Measurements from ENCODE around the gene STAB2. TPM values are rescaled to one million over a fixed set of nuclear protein-coding genes. Genes with fewer than 3 reads are reported as not detected.
A peak's percentile ranks its signal among the peaks of the same experiment; 100 is the strongest.

The STAB2 gene
- total RNA-seq, 1 experiment from 2014 or later: not detected

DNA sequence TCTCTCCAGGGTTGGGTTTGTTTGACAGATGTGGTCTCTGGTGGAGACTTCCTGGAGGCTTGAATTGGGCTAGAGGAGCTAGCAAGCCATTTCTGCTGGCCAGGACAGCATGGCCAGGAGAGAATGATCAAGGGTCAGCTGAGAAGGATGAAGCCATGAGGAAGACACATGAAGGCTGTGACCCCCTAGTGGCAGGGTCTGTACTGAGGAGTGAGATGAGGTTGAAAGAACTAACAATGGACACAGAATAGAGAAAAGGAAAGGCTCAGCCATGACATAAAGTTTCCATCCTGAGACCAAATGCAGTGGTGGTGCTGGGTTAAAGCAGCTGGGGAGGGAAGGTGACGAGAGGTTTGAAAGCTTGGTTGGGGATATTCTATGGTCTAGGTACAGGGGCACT, 164.1 kb downstream of the STAB2 start:
- DNase-seq (ENCODE audit: low read depth): no peak
- in situ Hi-C loops (cut with HindIII; ENCODE audit: low pct_unique_long_range_greater_than_20kb, low sequenced_read_pairs): no loop called here

DNA sequence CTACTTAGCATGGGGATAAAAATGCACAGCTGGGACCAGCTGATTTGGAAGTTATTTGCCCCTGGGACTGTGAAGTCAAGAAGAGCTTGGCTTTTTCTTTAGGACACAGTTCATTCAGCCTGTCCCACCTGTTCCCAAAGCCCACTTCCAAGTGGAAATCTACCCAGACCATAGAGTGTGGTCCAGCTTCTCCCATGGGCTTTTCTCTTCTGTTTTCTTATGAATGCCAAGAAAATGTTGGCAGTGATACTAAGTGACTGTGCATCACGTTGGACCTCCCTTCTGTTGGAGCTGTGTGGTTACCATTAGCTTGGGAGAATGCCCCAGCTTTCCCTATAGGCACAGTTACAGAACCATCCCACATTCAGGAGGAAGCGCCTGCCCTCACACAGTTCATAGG, 164.5 kb downstream of the STAB2 start:
- in situ Hi-C loops (cut with HindIII; ENCODE audit: low pct_unique_long_range_greater_than_20kb, low sequenced_read_pairs): no loop called here

DNA sequence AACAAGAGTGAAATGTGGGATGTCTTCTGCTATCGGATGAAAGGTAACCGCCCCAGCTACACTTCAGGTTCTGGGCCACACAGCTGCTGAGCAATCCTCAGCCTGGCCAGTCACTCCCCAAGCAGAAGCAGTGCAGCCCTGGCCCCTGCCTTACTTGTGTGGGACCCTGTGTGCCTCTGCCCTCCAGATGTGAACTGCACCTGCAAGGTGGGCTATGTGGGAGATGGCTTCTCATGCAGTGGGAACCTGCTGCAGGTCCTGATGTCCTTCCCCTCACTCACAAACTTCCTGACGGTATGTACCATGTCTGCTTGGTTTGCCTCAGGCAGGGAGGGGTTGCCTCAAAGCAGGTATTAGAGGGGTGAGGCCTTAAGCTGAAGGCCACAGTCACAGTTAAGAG, 168.4 kb downstream of the STAB2 start:
- no peak for DNase-seq (ENCODE audit: low read depth)
- in situ Hi-C loops (cut with HindIII; ENCODE audit: low pct_unique_long_range_greater_than_20kb, low sequenced_read_pairs): no loop called here

More for the DNA sequence above, 164.5 kb downstream of the STAB2 start:
- no peak for DNase-seq (ENCODE audit: low read depth)

DNA sequence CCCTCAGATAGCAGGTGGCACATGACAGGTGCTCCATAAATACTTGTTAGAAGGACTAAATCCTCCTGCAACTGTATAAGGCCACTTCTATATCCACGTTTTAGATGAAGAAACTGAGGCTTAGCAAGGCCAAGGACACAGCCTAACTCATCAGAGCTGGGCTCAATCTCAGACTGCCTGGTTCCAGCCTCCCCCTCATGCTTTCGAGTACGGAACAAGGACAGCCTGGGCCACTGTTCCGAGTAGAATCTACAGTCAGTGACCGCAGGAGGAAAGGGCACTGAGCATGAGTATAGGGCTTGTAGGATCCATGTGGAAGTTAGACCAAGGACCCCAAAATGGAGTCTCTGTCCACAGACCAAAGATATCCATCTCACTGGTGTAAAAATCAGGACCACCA, 169.4 kb downstream of the STAB2 start:
- DNase-seq (ENCODE audit: low read depth): no peak
- in situ Hi-C loops (cut with HindIII; ENCODE audit: low pct_unique_long_range_greater_than_20kb, low sequenced_read_pairs): no loop called here

DNA sequence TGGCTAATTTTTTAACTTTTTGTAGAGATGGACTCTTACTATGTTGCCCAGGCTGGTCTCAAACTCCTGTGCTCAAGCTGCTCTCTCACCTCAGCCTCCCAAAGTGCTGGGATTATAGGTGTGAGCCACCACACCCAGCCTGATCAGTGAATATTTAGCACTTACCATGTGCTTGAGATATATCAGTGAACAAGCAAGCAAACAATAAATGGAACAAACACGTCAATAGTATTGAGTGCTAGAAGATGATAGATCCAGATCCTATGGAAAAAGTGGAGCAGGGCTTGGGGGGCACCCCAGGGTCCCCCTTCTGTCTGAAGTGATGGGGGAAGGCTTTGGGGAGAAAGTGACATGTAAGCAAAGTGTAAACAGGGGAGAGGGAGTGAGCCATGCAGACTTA, 170.2 kb downstream of the STAB2 start:
- in situ Hi-C loops (cut with HindIII; ENCODE audit: low pct_unique_long_range_greater_than_20kb, low sequenced_read_pairs): no loop called here

DNA sequence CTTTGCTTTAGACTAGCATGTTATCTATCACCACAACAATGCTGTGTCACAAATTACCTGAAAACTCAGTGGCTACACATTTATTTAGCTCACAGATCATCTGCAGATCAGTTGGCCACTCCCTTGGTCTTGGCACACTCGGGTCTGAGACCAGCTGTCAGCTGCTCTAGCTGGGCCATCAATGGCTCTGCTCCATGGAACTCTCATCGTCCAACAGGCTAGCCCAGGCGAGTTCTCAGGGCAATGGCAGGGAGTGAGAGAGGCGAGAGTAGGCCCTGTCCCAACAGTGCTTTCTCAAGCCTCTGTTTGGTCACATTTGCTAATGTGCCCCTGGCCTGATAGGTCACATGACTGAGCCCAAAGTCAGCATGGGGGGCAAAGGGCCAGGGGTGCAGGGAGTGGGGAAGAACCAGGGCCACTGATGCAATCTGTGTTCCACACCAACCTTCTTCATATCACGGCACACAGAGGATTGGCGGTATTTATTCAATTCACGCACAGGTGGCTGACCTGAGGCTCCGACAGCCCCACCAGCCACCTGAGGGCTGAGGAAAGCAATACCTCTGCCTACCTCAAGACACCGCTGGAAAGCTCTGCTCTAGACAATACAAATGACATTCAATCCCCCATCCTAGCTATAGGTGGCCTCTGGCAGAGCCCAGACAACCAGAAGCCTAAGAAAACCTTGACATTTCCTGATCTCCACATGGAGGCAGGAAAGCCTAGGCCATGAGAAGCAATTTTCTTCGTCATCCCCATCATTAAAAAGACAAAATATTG, 171.4 kb downstream of the STAB2 start:
- in situ Hi-C loops (cut with HindIII; ENCODE audit: low pct_unique_long_range_greater_than_20kb, low sequenced_read_pairs): no loop called here
- DNase-seq (ENCODE audit: low read depth): no peak

More for the DNA sequence above, 170.2 kb downstream of the STAB2 start:
- no peak for DNase-seq (ENCODE audit: low read depth)

DNA sequence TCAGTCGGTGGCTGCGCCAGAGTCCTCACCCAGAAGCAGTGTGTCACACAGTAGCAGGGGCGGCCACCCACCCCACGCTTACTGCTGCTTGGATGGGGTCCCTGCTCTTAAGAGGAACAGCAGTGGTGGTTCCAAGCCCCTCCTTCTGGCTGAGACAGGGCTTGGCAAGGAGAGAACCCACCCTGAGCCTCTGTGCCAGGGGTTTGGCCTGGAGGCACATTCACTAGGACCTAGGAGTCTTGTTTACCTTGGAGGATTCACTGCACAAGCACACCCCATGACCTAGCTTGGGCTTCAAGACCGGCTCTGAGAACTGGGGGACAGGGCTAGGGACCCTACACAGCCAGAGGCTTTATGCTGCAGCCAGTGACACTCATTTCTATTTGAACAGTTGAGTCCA, 175.4 kb downstream of the STAB2 start:
- DNase-seq (ENCODE audit: low read depth): no peak
- in situ Hi-C loops (cut with HindIII; ENCODE audit: low pct_unique_long_range_greater_than_20kb, low sequenced_read_pairs): no loop called here

DNA sequence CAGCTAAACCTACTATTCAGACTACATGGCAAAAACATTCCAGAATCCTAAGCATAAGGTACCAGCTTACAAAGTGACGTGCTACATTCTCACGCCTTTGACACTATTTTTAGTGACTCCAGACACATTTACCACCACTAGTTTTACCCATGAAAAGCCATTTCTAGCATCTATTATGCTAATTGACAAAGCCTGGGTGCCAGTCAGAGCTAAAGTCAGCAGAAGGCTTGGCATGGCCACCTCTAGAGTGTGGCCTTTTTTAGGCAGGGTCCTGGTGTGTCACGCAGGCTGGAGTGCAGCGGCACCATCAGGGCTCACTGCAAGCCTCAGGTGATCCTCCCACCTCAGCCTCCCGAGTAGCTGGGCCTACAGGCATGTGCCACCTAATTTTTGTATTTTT, 178.2 kb downstream of the STAB2 start:
- no peak for DNase-seq (ENCODE audit: low read depth)
- in situ Hi-C loops (cut with HindIII; ENCODE audit: low pct_unique_long_range_greater_than_20kb, low sequenced_read_pairs): no loop called here

DNA sequence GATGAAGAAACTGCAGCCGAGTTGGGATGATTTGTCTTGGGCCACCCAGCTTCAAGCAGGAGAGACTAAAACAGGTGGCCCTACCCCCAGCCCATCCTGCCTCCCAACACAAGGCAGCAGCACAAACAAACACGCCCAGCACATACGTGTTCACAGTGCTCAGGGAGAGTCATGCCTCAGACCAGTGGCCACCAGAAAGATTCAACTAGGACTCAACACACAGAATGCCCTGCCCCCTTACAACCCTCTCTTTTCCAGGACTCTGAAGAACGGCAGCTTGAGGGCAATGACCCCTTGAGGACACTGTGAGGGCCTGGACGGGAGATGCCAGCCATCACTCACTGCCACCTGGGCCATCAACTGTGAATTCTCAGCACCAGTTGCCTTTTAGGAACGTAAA, 179.0 kb downstream of the STAB2 start:
- no peak for DNase-seq (ENCODE audit: low read depth)

DNA sequence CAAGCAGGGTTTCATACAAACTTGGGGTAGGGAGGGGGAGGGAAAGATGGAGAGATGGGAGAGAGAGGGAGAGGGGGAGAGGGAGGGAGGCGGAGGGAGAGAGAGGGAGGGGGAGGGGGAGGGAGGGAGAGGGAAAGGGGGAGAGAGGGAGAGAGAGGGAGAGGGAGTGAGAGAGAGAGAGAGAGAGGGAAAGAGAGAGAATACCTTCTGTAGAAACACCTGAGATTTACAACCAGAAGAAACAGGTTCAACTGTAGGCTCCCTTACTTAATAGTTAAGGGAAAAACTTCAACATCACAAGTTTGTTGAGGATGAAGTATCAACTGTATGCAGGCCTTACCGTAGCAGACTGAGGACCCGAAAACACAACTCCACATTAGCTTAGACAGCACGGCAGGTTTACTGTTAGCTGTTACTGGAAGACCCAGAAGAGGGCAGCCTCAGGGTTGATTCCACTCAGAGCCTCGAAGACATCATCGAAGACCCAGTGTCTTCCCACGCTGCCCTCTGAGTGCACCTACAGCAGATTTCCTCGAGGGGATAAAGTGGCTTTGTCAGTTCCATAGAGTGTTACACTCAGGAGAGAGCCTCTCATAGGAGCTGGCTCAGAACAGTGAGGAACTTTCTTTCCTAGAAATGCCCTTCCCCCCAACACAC, 181.5 kb downstream of the STAB2 start:
- DNase-seq (ENCODE audit: low read depth): no peak
- in situ Hi-C loops (cut with HindIII; ENCODE audit: low pct_unique_long_range_greater_than_20kb, low sequenced_read_pairs): no loop called here

More for the DNA sequence above, 179.0 kb downstream of the STAB2 start:
- in situ Hi-C loops (cut with HindIII; ENCODE audit: low pct_unique_long_range_greater_than_20kb, low sequenced_read_pairs): no loop called here

DNA sequence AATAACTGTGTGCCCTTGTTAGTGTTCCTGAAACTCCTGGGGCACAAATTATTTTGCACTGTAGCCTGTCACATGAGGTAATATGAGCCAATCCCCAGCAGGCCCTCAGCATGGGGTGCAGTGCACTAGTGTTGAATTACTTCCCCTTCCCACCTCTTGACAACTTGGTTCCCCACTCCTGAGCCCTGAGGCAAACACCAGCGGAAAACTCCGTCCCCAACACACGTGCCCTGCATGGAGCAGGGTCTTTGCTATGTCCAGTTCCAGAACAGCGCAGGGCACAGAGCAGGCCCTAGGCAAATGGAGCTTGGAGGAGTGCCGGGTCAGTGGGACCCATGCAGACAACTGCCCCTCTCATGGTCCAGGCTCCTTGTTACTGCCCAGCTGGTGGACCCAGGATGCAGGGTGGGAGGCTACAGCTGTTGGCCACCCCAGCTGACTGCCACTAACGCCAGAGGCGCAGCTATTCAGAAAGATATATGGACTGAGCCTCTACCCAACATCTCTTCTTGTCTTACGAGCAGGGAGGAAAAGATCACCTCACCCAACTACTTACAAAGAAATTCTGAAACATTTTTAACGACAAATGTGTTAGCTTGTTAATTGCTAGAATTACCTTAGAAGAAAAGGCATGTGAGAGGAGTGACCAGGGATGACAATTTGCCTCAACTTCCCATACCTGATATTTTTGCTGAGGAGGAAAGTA, 182.3 kb downstream of the STAB2 start:
- DNase-seq (ENCODE audit: low read depth): no peak
- in situ Hi-C loops (cut with HindIII; ENCODE audit: low pct_unique_long_range_greater_than_20kb, low sequenced_read_pairs): no loop called here

DNA sequence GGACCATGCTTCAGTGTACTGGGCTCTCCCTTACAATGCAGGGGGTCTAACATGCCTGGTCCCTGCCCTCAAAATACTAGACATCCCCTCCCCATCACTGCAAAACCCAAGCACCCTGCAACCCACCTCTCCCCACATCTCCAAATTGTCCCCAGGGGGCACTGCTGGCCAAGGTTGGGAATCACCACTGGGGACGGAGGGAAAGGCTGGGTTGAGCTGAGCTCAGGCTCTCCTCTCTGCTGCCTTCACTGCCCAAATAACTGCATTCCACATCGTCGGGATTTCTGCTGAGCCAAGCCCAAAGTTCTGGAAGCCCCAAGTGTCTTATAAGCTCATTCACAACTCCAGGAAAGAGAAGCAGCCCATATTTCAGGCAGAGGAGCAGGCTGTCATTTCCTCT, 184.4 kb downstream of the STAB2 start:
- peak; percentile 19 for DNase-seq (ENCODE audit: low read depth)
- in situ Hi-C loops (cut with HindIII; ENCODE audit: low pct_unique_long_range_greater_than_20kb, low sequenced_read_pairs): no loop called here

DNA sequence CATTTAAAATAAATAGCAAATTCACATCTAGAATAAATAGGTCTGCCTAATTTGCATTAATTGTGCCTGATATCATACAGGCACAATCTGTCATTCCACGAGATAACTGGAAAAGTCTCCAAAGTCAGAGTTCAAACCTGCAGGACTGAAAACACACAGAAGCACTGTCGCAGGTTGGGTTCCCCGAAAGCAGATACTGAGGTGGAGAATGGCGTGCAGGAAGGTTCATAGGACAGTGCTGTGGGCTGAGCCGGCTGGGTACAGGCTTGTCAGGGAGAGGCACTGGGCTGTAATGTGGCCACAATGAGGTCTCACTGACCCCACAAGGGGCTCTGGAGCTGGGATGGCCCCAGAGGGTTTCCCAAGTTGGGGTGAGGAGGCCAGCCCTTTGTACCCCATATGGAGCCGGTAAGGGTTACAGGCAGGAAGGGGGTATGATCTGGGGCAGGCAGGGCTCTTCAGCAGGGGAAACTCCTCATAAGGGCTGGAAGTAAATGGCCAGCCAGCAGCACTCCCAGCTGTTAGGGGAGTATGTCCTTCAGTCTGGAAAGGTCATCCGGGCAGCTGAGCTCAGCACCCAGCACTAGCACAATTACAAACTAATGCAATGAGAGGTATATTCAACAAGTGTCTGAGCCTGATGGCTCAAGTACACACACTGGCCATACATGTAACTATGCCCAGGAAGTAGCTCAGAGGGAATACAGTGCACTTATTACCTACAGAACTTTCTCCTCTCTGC, 185.5 kb downstream of the STAB2 start:
- in situ Hi-C loops (cut with HindIII; ENCODE audit: low pct_unique_long_range_greater_than_20kb, low sequenced_read_pairs): no loop called here
- DNase-seq (ENCODE audit: low read depth): no peak

DNA sequence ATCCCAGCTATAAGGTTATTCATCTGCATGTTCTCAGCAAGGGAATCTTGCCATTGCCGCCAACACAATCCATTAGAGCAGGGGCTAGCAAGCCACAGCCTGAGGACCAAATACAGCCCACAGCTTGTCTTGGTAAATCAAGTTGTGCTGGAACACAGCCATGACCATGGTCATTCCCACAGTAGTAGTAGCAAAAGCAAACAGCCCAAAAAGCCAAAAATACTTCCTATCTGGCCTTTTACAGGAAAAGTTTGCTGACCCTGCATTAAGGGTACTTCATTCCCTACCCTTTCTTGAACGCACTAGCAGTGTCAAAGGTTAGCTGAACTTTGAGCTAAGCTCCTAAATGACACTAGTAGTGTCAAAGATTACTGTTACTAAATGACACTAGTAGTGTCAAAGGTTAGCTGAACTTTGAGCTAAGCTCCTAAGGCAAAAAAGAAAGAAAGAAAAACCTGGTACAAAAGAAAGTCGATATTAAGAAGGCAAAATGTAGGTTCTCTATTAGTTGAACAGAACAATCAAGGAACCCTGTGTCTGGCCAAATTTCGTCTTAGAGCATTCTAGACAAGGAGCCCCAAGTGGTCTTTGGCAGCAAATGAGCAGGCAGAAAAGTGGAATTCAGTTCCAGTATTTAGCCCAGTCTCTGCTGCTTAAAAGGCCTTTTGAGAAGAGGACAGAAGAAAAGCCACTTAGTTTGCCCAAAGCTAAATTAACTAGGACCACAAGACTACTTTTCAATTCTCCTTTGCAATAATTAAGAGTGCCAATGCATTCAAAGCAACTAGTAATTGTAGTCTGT, 186.2 kb downstream of the STAB2 start:
- no peak for DNase-seq (ENCODE audit: low read depth)
- in situ Hi-C loops (cut with HindIII; ENCODE audit: low pct_unique_long_range_greater_than_20kb, low sequenced_read_pairs): no loop called here

DNA sequence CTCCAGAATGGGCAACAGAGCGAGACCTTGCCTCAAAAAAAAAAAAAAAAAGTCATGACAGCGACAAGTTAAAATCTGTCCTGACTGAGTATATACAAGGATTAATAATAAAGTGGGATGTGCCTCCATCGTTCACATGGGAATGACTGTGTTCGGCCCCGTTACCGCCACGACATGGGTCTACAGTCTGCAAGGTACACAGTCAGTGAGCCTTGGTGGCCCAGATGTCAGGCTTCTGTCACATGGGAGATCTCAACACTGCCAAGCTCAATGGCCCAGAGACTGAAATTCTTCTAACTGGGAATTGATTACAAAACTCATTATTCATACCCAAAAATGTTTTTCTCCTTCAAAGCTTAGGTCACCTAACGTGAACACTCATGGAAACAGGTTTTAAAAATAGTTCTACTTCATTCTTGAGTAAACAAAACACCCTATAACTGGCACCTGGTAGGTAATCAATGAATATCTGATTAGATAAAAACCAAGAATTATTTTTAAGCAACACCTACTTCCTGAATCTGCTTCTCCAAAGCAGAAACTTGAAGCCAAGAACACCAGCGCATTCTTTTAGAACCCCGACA, 188.0 kb downstream of the STAB2 start:
- in situ Hi-C loops (cut with HindIII; ENCODE audit: low pct_unique_long_range_greater_than_20kb, low sequenced_read_pairs): no loop called here
- no peak for DNase-seq (ENCODE audit: low read depth)

DNA sequence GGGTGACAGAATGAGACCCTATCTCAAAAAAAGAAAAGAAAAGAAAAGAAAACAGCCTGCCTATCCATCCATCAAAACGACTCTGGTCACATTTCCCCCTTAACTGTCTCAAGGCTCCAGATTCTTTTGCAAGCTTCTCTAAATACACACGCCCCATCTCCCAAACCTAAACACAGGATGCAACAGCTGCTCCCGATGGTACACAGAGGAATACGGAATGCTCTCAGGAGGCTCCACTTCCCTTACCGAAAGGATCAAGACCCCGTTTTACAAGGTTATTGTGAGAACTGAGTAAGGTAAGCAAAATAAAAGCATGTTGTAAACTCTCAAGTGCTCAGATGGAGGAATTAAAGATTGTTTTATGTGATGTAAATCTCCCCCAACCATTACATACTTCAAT, 191.7 kb downstream of the STAB2 start:
- no peak for DNase-seq (ENCODE audit: low read depth)
- in situ Hi-C loops (cut with HindIII; ENCODE audit: low pct_unique_long_range_greater_than_20kb, low sequenced_read_pairs): no loop called here

DNA sequence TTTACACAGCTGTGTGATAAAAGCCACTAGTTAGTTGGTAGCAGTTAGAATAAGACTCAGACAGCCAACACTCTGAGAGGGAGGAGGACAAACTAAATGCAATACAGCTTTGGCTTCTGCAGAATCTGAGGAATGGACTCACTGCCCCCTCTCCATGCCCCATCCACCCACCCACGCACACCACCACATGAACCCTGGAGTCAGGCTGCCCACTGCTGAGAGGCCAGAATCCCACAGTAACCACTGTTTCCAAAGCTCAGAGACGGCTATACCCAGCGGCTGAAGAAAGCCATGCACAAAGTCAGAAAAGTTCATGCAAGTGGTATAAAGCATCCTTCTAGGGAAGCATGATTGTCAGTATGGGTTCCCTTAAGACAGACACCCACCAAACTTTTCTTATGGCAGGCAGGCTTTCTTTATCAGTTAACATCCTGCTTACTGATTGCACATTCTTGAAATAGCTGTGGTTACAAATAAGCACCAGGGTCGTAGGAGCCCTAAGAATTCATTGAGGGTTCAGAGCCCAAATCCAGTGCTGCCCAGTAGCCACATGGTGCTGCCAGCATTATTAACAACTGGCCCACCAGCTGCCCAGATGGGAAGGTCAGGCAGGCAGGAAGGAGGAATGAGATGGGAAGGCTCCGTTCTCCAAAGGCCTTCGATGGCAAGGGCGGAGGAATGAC, 192.5 kb downstream of the STAB2 start:
- DNase-seq (ENCODE audit: low read depth): no peak
- in situ Hi-C loops (cut with HindIII; ENCODE audit: low pct_unique_long_range_greater_than_20kb, low sequenced_read_pairs): no loop called here

All from Caki2 (cell line).